PFSK-1 (cell line): ENCODE data around the gene RHOF.

Experiments
- FOXP2 ChIP-seq: optimal IDR thresholded peaks from 2 replicates; pipeline ENCODE3; 2011; ENCODE audit warnings: borderline replicate concordance, control low read depth, inconsistent platforms; ENCODE audit not compliant: insufficient read depth; ENCODE audit errors: extremely low read length, extremely low read depth
- POLR2AphosphoS5 ChIP-seq: IDR thresholded peaks from 2 replicates; pipeline ENCODE4 v1.6.1; 2012; ENCODE audit warnings: low read depth, mild to moderate bottlenecking, control low read depth, low read length, moderate library complexity
- REST ChIP-seq, 2 experiments: IDR thresholded peaks; 2 replicates each; pipeline versions ENCODE4 v1.6.1 to v1.8.0; 2011 to 2012; ENCODE audit warnings: low read depth in 2 of 2, low read length in 2 of 2, control low read depth in 1 of 2, inconsistent platforms in 1 of 2, mild to moderate bottlenecking in 1 of 2, moderate library complexity in 1 of 2; ENCODE audit not compliant: insufficient read depth in 1 of 2
- SIN3A ChIP-seq: IDR thresholded peaks from 2 replicates; pipeline ENCODE4 v1.6.1; 2012; ENCODE audit warnings: mild to moderate bottlenecking, low read length, moderate library complexity, borderline replicate concordance; ENCODE audit not compliant: insufficient read depth
- TAF1 ChIP-seq: IDR thresholded peaks from 2 replicates; pipeline ENCODE4 v1.6.1; 2012; ENCODE audit warnings: low read length, control low read depth, borderline replicate concordance; ENCODE audit not compliant: insufficient read depth

Gene RHOF

GRCh38 chr12:121817648-121818043 is 24.2 kb upstream of the RHOF start:
- TF ChIP-seq REST (IDR thresholded peaks at IDR 0.05; ENCODE audit: insufficient read depth in 1 of 2, low read depth in 2 of 2, low read length in 2 of 2) = no peak

- TF ChIP-seq POLR2AphosphoS5 (no peak), REST (IDR thresholded peaks at IDR 0.05; ENCODE audit: insufficient read depth in 1 of 2, low read depth in 2 of 2, low read length in 2 of 2) (no peak), TAF1 (no peak), SIN3A (no peak), FOXP2 (no peak)
Observed at GRCh38 chr12:121816925-121817647, 23.6 kb upstream of the RHOF start.

- TF ChIP-seq REST (IDR thresholded peaks at IDR 0.05; ENCODE audit: insufficient read depth in 1 of 2, low read depth in 2 of 2, low read length in 2 of 2) (no peak), TAF1 (no peak), FOXP2 (no peak), SIN3A (no peak)
Observed at GRCh38 chr12:121815263-121815662, 21.8 kb upstream of the RHOF start.

GRCh38 chr12:121814429-121815119 is 21.1 kb upstream of the RHOF start:
- TF ChIP-seq FOXP2 = no peak
- no peak for TF ChIP-seq TAF1
- no peak for TF ChIP-seq SIN3A
- TF ChIP-seq REST (IDR thresholded peaks at IDR 0.05; ENCODE audit: insufficient read depth in 1 of 2, low read depth in 2 of 2, low read length in 2 of 2) = no peak
- no peak for TF ChIP-seq POLR2AphosphoS5

- TF ChIP-seq FOXP2 (no peak), REST (IDR thresholded peaks at IDR 0.05; ENCODE audit: insufficient read depth in 1 of 2, low read depth in 2 of 2, low read length in 2 of 2) (no peak), POLR2AphosphoS5 (no peak), SIN3A (no peak), TAF1 (no peak)
Observed at GRCh38 chr12:121813951-121814350, 20.5 kb upstream of the RHOF start.
